DND-41 (cell line): ENCODE results near the gene OPTC.

Experiments
- ATAC-seq: fragments of 200-7000 bp; cut with Tn5 transposase; 3 replicates; pipeline ENCODE4 v1.9.1; 2021; ENCODE audit warnings: low read depth; ENCODE audit not compliant: insufficient read depth
- DNase-seq: peaks from one replicate; pipeline ENCODE4 v3.0.0-alpha.2; 2020
- H2AFZ ChIP-seq: 2 replicates; pipeline ENCODE4 v1.6.0; 2012; ENCODE audit warnings: low read depth, low read length
- H3K27ac ChIP-seq: 2 replicates; pipeline ENCODE4 v1.5.1; 2012; ENCODE audit warnings: low read length, inconsistent platforms
- H3K27me3 ChIP-seq: fragments of 200-600 bp; sonication (generic); 2 replicates; pipeline ENCODE4 v1.6.0; 2012; ENCODE audit warnings: low read length, mild to moderate bottlenecking, inconsistent platforms; ENCODE audit not compliant: insufficient read depth, poor library complexity
- H3K36me3 ChIP-seq: 2 replicates; pipeline ENCODE4 v1.5.1; 2012; ENCODE audit warnings: low read length, inconsistent platforms; ENCODE audit not compliant: insufficient read depth
- H3K4me1 ChIP-seq: 2 replicates; pipeline ENCODE4 v1.5.1; 2012; ENCODE audit warnings: mild to moderate bottlenecking, low read length; ENCODE audit not compliant: insufficient read depth
- H3K4me2 ChIP-seq: 2 replicates; pipeline ENCODE4 v1.6.0; 2012; ENCODE audit warnings: mild to moderate bottlenecking, moderate library complexity, low read length, inconsistent platforms; ENCODE audit not compliant: insufficient read depth
- H3K4me3 ChIP-seq, 2 experiments: fragments of 200-600 bp in 1 of 2; shearing (Covaris generic) in 1 of 2; 2 replicates each; pipeline ENCODE4 v1.5.1; 2012 to 2016; ENCODE audit warnings: inconsistent platforms in 2 of 2, low read length in 2 of 2, mild to moderate bottlenecking in 2 of 2, low read depth in 1 of 2, moderate library complexity in 1 of 2
- H3K79me2 ChIP-seq: 2 replicates; pipeline ENCODE4 v1.6.0; 2012; ENCODE audit warnings: low read length, inconsistent platforms; ENCODE audit not compliant: insufficient read depth
- H3K9ac ChIP-seq: 2 replicates; pipeline ENCODE4 v1.6.0; 2012; ENCODE audit warnings: low read depth, mild to moderate bottlenecking, inconsistent platforms, low read length, moderate library complexity
- H3K9me3 ChIP-seq: 2 replicates; pipeline ENCODE4 v1.5.1; 2012; ENCODE audit warnings: low read length, moderate library complexity, mild to moderate bottlenecking, inconsistent platforms; ENCODE audit not compliant: insufficient read depth, severe bottlenecking
- H4K20me1 ChIP-seq: 2 replicates; pipeline ENCODE4 v1.6.0; 2012; ENCODE audit warnings: low read length; ENCODE audit not compliant: insufficient read depth
- CTCF ChIP-seq: IDR thresholded peaks from 2 replicates; pipeline ENCODE4 v1.5.1; 2012; ENCODE audit warnings: borderline replicate concordance, low read length, moderate library complexity, mild to moderate bottlenecking; ENCODE audit not compliant: poor library complexity, severe bottlenecking; ENCODE audit errors: extremely low read depth
- EZH2 ChIP-seq: IDR thresholded peaks from 3 replicates; pipeline ENCODE4 v1.6.1; 2012; ENCODE audit warnings: borderline replicate concordance, low read depth, mild to moderate bottlenecking, moderate library complexity, low read length, inconsistent platforms; ENCODE audit not compliant: severe bottlenecking

OPTC gene

GRCh38 chr1:203557390-203557789, 63.4 kb downstream of the OPTC start:
- H3K79me2 ChIP-seq, result no peaks in the 10 kb centered on the region
- no peaks in the 10 kb centered on the region for H3K36me3 ChIP-seq
- no peaks in the 10 kb centered on the region for H3K9me3 ChIP-seq
- ATAC-seq, result no peak
- TF ChIP-seq CTCF (no peak), EZH2 (no peak)
- no peaks in the 10 kb centered on the region for H4K20me1 ChIP-seq
- H3K27ac ChIP-seq, result no peak overlapping the region
- H2AFZ ChIP-seq, result no peak overlapping the region
- no peak overlapping the region for H3K9ac ChIP-seq
- H3K4me1 ChIP-seq, result no peaks in the 10 kb centered on the region
- no peak overlapping the region for H3K4me3 ChIP-seq
- H3K27me3 ChIP-seq, result peaks cover 3% of the 10 kb centered on the region
- H3K4me2 ChIP-seq, result no peak overlapping the region
- no peak for DNase-seq

DNA sequence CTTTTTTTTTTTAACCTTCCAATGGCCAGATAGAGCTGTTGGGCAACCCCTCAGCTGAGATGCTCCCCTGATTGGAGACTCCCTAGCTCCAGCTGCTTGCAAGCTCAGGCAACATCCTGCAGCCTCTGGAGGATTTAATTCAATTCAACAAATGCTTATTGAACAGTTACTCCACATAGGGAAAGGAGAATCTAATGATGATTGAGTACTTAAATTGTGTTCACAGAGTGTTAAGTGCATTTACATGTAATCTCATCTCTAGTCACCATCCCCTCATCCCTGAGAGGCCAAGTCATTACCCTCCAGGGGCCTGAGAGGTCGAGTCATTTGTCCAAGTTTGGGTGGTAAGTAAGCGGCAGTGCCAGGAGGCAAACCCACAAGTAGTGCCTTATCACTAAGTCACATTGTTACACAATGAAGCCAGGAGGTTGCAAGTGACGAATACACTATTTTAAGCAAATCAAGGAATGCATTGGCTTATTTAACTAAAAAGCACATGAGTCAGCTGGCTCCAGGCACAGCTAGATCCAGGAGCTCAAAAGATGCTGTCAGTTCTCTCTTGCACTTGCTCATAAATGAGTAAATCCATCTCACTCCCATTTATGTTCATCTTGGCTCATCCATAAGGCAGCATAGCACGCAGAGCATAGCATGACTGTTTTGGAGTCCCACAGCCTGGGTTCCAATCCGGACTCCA, 64.3 kb downstream of the OPTC start:
- H3K27ac ChIP-seq, result no peak overlapping the region
- no peak overlapping the region for H3K4me3 ChIP-seq
- no peak overlapping the region for H3K9ac ChIP-seq
- no peaks in the 10 kb centered on the region for H3K4me1 ChIP-seq
- H3K36me3 ChIP-seq, result no peaks in the 10 kb centered on the region
- DNase-seq (no peak), ATAC-seq (no peak)
- no peaks in the 10 kb centered on the region for H4K20me1 ChIP-seq
- H3K9me3 ChIP-seq, result no peaks in the 10 kb centered on the region
- peaks cover 3% of the 10 kb centered on the region for H3K27me3 ChIP-seq
- no peaks in the 10 kb centered on the region for H3K79me2 ChIP-seq
- H2AFZ ChIP-seq, result no peak overlapping the region
- H3K4me2 ChIP-seq, result no peak overlapping the region
- no peak for TF ChIP-seq CTCF
- TF ChIP-seq EZH2, result no peak
